HepG2 (cell line): ENCODE results near the gene UBTD2. TPM values are rescaled to one million over a fixed set of nuclear protein-coding genes. Genes with fewer than 3 reads are reported as not detected.

Source experiments
- ATAC-seq: fragments of 200-7000 bp; cut with Tn5 transposase; 3 replicates; pipeline ENCODE4 v1.9.1; 2020; ENCODE audit warnings: mild to moderate bottlenecking, moderate library complexity
- BruUV-seq: library from RNA; stranded (reverse); fragments of 400-500 nt; replicated peaks from 2 replicates; lab custom pipeline; 2021; lab: Mats Ljungman, UMichigan
- CTCF ChIA-PET: fragments of 300-600 bp; formaldehyde crosslinking; extraction: SDS; loops from one replicate; lab custom pipeline; 2021; ENCODE audit warnings: low total read pairs, inconsistent platforms, low intra/inter-chr PET ratio; lab: Yijun Ruan, JAX
- POLR2A ChIA-PET: fragments of 350-600 bp; sonication (Branson Sonifier 250); formaldehyde crosslinking; loops from one replicate; lab custom pipeline; 2020; ENCODE audit warnings: antibody characterized with exemption, inconsistent platforms; lab: Yijun Ruan, JAX
- DNase-seq: peaks from one replicate; pipeline ENCODE4 v3.0.0-alpha.2; 2015; ENCODE audit warnings: low spot score
- FAIRE-seq: peaks from 3 replicates; lab custom pipeline; 2011; peaks lifted over from hg19 to GRCh38; lab: Jason Lieb, UNC
- H2AFZ ChIP-seq: one replicate; pipeline ENCODE4 v1.6.1; 2011; ENCODE audit warnings: low read length, inconsistent platforms
- H3K27ac ChIP-seq: fragments of 300-600 bp; 3 replicates; pipeline ENCODE4 v1.8.0; 2011; ENCODE audit warnings: mixed run types, mild to moderate bottlenecking, mixed read lengths, low read length, inconsistent platforms; ENCODE audit not compliant: insufficient read depth; ENCODE audit errors: extremely low read length
- H3K27me3 ChIP-seq, 2 experiments: fragments of 200-600 bp in 1 of 2; 2 replicates in 1 of 2; 3 replicates in 1 of 2; pipeline versions ENCODE4 v1.6.0 to v1.8.0; 2011; ENCODE audit warnings: low read length in 2 of 2, mild to moderate bottlenecking in 2 of 2, moderate library complexity in 2 of 2, inconsistent platforms in 1 of 2; ENCODE audit not compliant: insufficient read depth in 2 of 2, control insufficient read depth in 1 of 2
- H3K36me3 ChIP-seq, 2 experiments: fragments of 200-600 bp in 1 of 2; replicated peaks in 1 of 2; 2 replicates in 1 of 2; 3 replicates in 1 of 2; pipeline versions ENCODE4 v1.5.1 to v1.8.0; 2011; ENCODE audit warnings: low read length in 2 of 2, inconsistent platforms in 1 of 2; ENCODE audit not compliant: insufficient read depth in 2 of 2, control insufficient read depth in 1 of 2
- H3K4me1 ChIP-seq: 2 replicates; pipeline ENCODE4 v1.5.1; 2012; ENCODE audit warnings: low read length, inconsistent platforms; ENCODE audit not compliant: insufficient read depth
- H3K4me2 ChIP-seq: 2 replicates; pipeline ENCODE4 v1.6.0; 2011; ENCODE audit warnings: low read depth, low read length, inconsistent platforms
- H3K4me3 ChIP-seq, 3 experiments: fragments of 200-600 bp in 1 of 3; sonication (generic), shearing (Covaris generic) in 1 of 3; replicated peaks in 1 of 3; 2 replicates each; pipeline ENCODE4 v1.5.1; 2011 to 2016; ENCODE audit warnings: low read length in 3 of 3, inconsistent platforms in 2 of 3, low read depth in 2 of 3, mild to moderate bottlenecking in 2 of 3, control low read depth in 1 of 3, mixed read lengths in 1 of 3; ENCODE audit not compliant: insufficient read depth in 1 of 3
- H3K79me2 ChIP-seq: one replicate; pipeline ENCODE4 v1.6.1; 2011; ENCODE audit warnings: low read length, inconsistent platforms; ENCODE audit not compliant: insufficient read depth
- H3K9ac ChIP-seq: 2 replicates; pipeline ENCODE4 v1.6.0; 2011; ENCODE audit warnings: mild to moderate bottlenecking, low read depth, low read length, inconsistent platforms; ENCODE audit not compliant: insufficient read depth
- H3K9me3 ChIP-seq: 2 replicates; pipeline ENCODE4 v1.5.1; 2012; ENCODE audit warnings: mild to moderate bottlenecking, low read length
- H4K20me1 ChIP-seq: 2 replicates; pipeline ENCODE4 v1.6.0; 2011; ENCODE audit warnings: inconsistent platforms, mild to moderate bottlenecking, low read length, moderate library complexity; ENCODE audit not compliant: insufficient read depth
- DMAP1 ChIP-seq: IDR thresholded peaks from 2 replicates; pipeline ENCODE4 v1.6.1; 2016
- HDAC2 ChIP-seq: sonication (generic); formaldehyde crosslinking; IDR thresholded peaks from 2 replicates; pipeline ENCODE4 v1.4.0; 2020; ENCODE audit warnings: missing genetic modification reagents
- MAFG ChIP-seq: sonication (generic); formaldehyde crosslinking; IDR thresholded peaks from 2 replicates; pipeline ENCODE4 v1.5.1; 2020; ENCODE audit warnings: mild to moderate bottlenecking, missing genetic modification reagents
- NR2C2 ChIP-seq: sonication (generic); formaldehyde crosslinking; IDR thresholded peaks from 2 replicates; pipeline ENCODE4 v1.4.0; 2020; ENCODE audit warnings: missing genetic modification reagents, mild to moderate bottlenecking, moderate library complexity, borderline replicate concordance
- RORA ChIP-seq: sonication (generic); formaldehyde crosslinking; IDR thresholded peaks from 2 replicates; pipeline ENCODE4 v1.5.0; 2020; ENCODE audit warnings: mild to moderate bottlenecking, missing genetic modification reagents, moderate library complexity
- ZNF746 ChIP-seq: sonication (generic); formaldehyde crosslinking; IDR thresholded peaks from 2 replicates; pipeline ENCODE4 v1.8.0; 2022; ENCODE audit warnings: mild to moderate bottlenecking, missing genetic modification reagents
- WGBS: methylation state at CpG from one replicate; pipeline ENCODE4 v1.1.6; 2017; ENCODE audit warnings: low lambda C conversion rate; 5-methylcytosine and 5-hydroxymethylcytosine counted together
- in situ Hi-C: cut with HindIII; loops from 2 replicates; pipeline ENCODE4 v1.10.0; 2017; ENCODE audit warnings: low pct_unique_long_range_greater_than_20kb; ENCODE audit not compliant: extremely low pct_ligation_motif_present
- intact Hi-C: fragments of 100-400 bp; cut with micrococcal nuclease; formaldehyde crosslinking; loops from one replicate; pipeline ENCODE4 v1.10.0; 2022; ENCODE audit not compliant: unreplicated experiment
- polyA plus RNA-seq, 8 experiments: library from polyadenylated mRNA; depleted of rRNA in 3 of 8; stranded (reverse) in 7 of 8; unstranded in 1 of 8; fragments of >200 nt; fragmentation: Illumina TruSeq in 4 of 8; extraction: Trizol in 4 of 8; gene quantifications; 2 replicates each; pipeline versions ENCODE4 v1.2.1 to v1.2.3, GENCODE V29; 2011 to 2016; ENCODE audit warnings: low read depth in 4 of 8, missing spikeins in 1 of 8, mixed read lengths in 1 of 8; ENCODE audit not compliant: insufficient read depth in 1 of 8
- total RNA-seq, 5 experiments: library from RNA; depleted of rRNA; stranded (reverse); fragments of >200 nt; fragmentation: Illumina TruSeq; extraction: Trizol; gene quantifications; 2 replicates each; pipeline ENCODE4 v1.2.3, GENCODE V29; 2016; ENCODE audit warnings: low read depth in 1 of 5
- TF ChIP-seq, protein P1 (sequence below): sonication (generic); formaldehyde crosslinking; IDR thresholded peaks from 2 replicates; pipeline ENCODE4 v1.4.0; 2020; ENCODE audit warnings: missing genetic modification reagents
- TF ChIP-seq, protein P2 (sequence below): sonication (generic); formaldehyde crosslinking; IDR thresholded peaks from 2 replicates; pipeline ENCODE4 v1.5.0; 2020; ENCODE audit warnings: mild to moderate bottlenecking, missing genetic modification reagents
- TF ChIP-seq, protein P3 (sequence below): sonication (generic); formaldehyde crosslinking; IDR thresholded peaks from 2 replicates; pipeline ENCODE4 v1.8.1; 2022; ENCODE audit warnings: low read depth, mild to moderate bottlenecking, missing genetic modification reagents

Gene UBTD2
- total and polyA plus RNA-seq, 2 of the 13 experiments (the other 11 are each of a cell fraction or from before 2014, with no cell fraction given), result 15.2 to 24.1 TPM

DNA sequence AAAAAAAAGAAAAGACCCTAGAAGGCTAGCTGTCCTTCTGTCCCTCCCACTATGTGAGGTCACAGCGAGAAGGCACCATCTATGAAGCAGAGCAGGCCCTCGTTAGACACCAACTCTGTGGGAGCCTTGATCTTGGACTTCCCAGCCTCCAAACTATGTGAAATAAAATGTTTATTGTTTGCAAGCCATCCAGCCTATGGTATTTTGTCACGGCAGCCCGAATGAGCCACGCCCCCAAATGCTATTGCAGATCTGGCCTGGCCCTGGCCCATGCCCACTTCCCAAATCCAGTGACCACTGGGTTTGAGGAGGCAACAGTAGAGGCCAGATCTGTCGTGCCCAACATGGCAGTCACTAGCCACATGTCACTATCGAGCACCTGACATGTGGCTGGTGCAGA is 106.4 kb downstream of the UBTD2 start:
- no peak for FAIRE-seq
- Histone ChIP-seq H3K79me2 (peaks cover 3% of the 10 kb centered on the region), H4K20me1 (no peaks in the 10 kb centered on the region), H2AFZ (no peak overlapping the region), H3K27ac (no peak overlapping the region), H3K27me3 (no peaks in the 10 kb centered on the region), H3K9ac (no peak overlapping the region), H3K4me3 (no peak overlapping the region), H3K9me3 (no peaks in the 10 kb centered on the region), H3K36me3 (no peaks in the 10 kb centered on the region), H3K4me2 (no peak overlapping the region), H3K4me1 (peaks cover 44% of the 10 kb centered on the region)
- intact Hi-C loops, result no loop called here
- no peak for DNase-seq
- TF ChIP-seq DMAP1 (CRISPR knock-in tag), result no peak
- TF ChIP-seq, protein P1, sequence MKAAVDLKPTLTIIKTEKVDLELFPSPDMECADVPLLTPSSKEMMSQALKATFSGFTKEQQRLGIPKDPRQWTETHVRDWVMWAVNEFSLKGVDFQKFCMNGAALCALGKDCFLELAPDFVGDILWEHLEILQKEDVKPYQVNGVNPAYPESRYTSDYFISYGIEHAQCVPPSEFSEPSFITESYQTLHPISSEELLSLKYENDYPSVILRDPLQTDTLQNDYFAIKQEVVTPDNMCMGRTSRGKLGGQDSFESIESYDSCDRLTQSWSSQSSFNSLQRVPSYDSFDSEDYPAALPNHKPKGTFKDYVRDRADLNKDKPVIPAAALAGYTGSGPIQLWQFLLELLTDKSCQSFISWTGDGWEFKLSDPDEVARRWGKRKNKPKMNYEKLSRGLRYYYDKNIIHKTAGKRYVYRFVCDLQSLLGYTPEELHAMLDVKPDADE (CRISPR knock-in tag), result no peak
- TF ChIP-seq, protein P2, sequence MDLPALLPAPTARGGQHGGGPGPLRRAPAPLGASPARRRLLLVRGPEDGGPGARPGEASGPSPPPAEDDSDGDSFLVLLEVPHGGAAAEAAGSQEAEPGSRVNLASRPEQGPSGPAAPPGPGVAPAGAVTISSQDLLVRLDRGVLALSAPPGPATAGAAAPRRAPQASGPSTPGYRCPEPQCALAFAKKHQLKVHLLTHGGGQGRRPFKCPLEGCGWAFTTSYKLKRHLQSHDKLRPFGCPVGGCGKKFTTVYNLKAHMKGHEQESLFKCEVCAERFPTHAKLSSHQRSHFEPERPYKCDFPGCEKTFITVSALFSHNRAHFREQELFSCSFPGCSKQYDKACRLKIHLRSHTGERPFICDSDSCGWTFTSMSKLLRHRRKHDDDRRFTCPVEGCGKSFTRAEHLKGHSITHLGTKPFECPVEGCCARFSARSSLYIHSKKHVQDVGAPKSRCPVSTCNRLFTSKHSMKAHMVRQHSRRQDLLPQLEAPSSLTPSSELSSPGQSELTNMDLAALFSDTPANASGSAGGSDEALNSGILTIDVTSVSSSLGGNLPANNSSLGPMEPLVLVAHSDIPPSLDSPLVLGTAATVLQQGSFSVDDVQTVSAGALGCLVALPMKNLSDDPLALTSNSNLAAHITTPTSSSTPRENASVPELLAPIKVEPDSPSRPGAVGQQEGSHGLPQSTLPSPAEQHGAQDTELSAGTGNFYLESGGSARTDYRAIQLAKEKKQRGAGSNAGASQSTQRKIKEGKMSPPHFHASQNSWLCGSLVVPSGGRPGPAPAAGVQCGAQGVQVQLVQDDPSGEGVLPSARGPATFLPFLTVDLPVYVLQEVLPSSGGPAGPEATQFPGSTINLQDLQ (CRISPR knock-in tag), result no peak
- TF ChIP-seq ZNF746 (CRISPR knock-in tag), result no peak
- no peak for TF ChIP-seq RORA (CRISPR knock-in tag)
- TF ChIP-seq HDAC2 (CRISPR knock-in tag), result no peak
- no peak for TF ChIP-seq MAFG (CRISPR knock-in tag)
- no peak for TF ChIP-seq NR2C2 (CRISPR knock-in tag)
- TF ChIP-seq, protein P3, sequence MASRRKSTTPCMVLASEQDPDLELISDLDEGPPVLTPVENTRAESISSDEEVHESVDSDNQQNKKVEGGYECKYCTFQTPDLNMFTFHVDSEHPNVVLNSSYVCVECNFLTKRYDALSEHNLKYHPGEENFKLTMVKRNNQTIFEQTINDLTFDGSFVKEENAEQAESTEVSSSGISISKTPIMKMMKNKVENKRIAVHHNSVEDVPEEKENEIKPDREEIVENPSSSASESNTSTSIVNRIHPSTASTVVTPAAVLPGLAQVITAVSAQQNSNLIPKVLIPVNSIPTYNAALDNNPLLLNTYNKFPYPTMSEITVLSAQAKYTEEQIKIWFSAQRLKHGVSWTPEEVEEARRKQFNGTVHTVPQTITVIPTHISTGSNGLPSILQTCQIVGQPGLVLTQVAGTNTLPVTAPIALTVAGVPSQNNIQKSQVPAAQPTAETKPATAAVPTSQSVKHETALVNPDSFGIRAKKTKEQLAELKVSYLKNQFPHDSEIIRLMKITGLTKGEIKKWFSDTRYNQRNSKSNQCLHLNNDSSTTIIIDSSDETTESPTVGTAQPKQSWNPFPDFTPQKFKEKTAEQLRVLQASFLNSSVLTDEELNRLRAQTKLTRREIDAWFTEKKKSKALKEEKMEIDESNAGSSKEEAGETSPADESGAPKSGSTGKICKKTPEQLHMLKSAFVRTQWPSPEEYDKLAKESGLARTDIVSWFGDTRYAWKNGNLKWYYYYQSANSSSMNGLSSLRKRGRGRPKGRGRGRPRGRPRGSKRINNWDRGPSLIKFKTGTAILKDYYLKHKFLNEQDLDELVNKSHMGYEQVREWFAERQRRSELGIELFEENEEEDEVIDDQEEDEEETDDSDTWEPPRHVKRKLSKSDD (CRISPR knock-in tag), result no peak
- ChIA-PET CTCF (no interaction called here), POLR2A (no interaction called here)
- no TSS peak for BruUV-seq
- WGBS, result 93% methylated on average over 7 of the region's 7 CpGs
- no peak for ATAC-seq
- in situ Hi-C loops, result no loop called here
